Activated CD4-positive, alpha-beta T cell treated with anti-CD3 and anti-CD28 coated beads for 1 hour (primary cell): ENCODE measurements around the gene CEBPA.
"Not testable (repeated sequence)": the region's sequence is repeated elsewhere in the genome, so short reads cannot be mapped to it uniquely, and the experiment has no call there.

Experiments
- DNase-seq: peaks from one replicate; pipeline ENCODE4 v3.0.0-alpha.2; 2020

Gene CEBPA

GRCh38 chr19:33300009-33300893 lies 2.1 kb downstream of the CEBPA start:
- no peak for DNase-seq

- DNase-seq: no peak
These were observed 3.2 kb downstream of the CEBPA start for GRCh38 chr19:33299051-33299688.

GRCh38 chr19:33298146-33298911 lies 4.0 kb downstream of the CEBPA start:
- DNase-seq: no peak

- no peak for DNase-seq
These were observed 4.8 kb downstream of the CEBPA start for GRCh38 chr19:33297401-33298145.

GRCh38 chr19:33296488-33296971 lies 5.8 kb downstream of the CEBPA start:
- DNase-seq: no peak

- DNase-seq: no peak
These were observed 6.5 kb downstream of the CEBPA start for GRCh38 chr19:33295621-33296487.

GRCh38 chr19:33295046-33295445 lies 7.3 kb downstream of the CEBPA start:
- DNase-seq: not testable (repeated sequence)

GRCh38 chr19:33294058-33294798 lies 8.1 kb downstream of the CEBPA start:
- no peak for DNase-seq

GRCh38 chr19:33293255-33294057 lies 8.9 kb downstream of the CEBPA start:
- DNase-seq: no peak

GRCh38 chr19:33292595-33293254 lies 9.6 kb downstream of the CEBPA start:
- no peak for DNase-seq

GRCh38 chr19:33291623-33292534 lies 10.5 kb downstream of the CEBPA start:
- DNase-seq: no peak

GRCh38 chr19:33290956-33291622 lies 11.2 kb downstream of the CEBPA start:
- DNase-seq: no peak

- no peak for DNase-seq
These were observed 12.1 kb downstream of the CEBPA start for GRCh38 chr19:33290082-33290815.

- no peak for DNase-seq
These were observed 13.1 kb downstream of the CEBPA start for GRCh38 chr19:33289261-33289660.

- DNase-seq: no peak
These were observed 13.7 kb downstream of the CEBPA start for GRCh38 chr19:33288666-33289065.

GRCh38 chr19:33287927-33288326 lies 14.4 kb downstream of the CEBPA start:
- no peak for DNase-seq

- no peak for DNase-seq
These were observed 14.9 kb downstream of the CEBPA start for GRCh38 chr19:33287438-33287837.
